ENCODE measurements around the gene MMP17.

DNA sequence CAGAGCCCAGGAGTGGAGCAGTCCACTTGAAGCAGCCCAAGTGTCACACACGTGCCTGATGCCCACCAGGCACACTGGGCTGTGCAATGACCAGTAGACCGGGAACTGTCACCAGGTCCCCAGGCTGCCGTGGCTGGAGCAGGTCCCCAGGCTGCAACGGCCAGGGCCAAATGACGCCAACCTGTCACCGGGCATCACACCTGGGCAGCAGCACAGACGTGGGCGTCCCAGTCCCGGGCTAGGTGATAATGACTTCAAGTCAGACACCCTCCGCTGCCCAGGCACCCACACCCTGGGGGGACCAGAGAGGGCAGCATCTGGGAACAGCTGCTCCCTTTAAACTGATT is 30.6 kb upstream of the MMP17 start:
- TF ChIP-seq CTCF (IDR thresholded peaks at IDR 0.05) (no peak), POLR2A (IDR thresholded peaks at IDR 0.05) (no peak)

All from ovary (tissue), 3 donors.